CD14-positive monocyte (primary cell): ENCODE measurements around the gene MDP1. TPM values are rescaled to one million over a fixed set of nuclear protein-coding genes. Genes with fewer than 3 reads are reported as not detected.

ENCODE experiments used
- DNase-seq, 3 donors: peaks; one replicate each; pipeline ENCODE4 v3.0.0-alpha.2; 2011 to 2022
- H2AFZ ChIP-seq: 2 replicates; pipeline ENCODE4 v1.6.0; 2012; ENCODE audit warnings: mild to moderate bottlenecking, low read depth, low read length, inconsistent platforms; ENCODE audit not compliant: insufficient read depth, poor library complexity, severe bottlenecking
- H3K27ac ChIP-seq, 2 donors: 1 replicate in 1 of 2; 2 replicates in 1 of 2; pipeline ENCODE4 v1.5.1; 2012 to 2013; ENCODE audit warnings: low read length in 2 of 2, control low read depth in 1 of 2, inconsistent platforms in 1 of 2, low read depth in 1 of 2, mild to moderate bottlenecking in 1 of 2
- H3K27me3 ChIP-seq, 2 donors: one replicate each; pipeline versions ENCODE4 v1.6.0 to v1.6.1; 2011 to 2013; ENCODE audit warnings: low read length in 2 of 2; ENCODE audit not compliant: control insufficient read depth in 2 of 2, insufficient read depth in 2 of 2
- H3K36me3 ChIP-seq, 2 donors: replicated peaks in 1 of 2; 1 replicate in 1 of 2; 2 replicates in 1 of 2; pipeline versions ENCODE4 v1.5.1 to v1.6.1; 2012 to 2013; ENCODE audit warnings: low read length in 2 of 2, control low read depth in 1 of 2, inconsistent platforms in 1 of 2, mild to moderate bottlenecking in 1 of 2; ENCODE audit not compliant: insufficient read depth in 2 of 2, control insufficient read depth in 1 of 2
- H3K4me1 ChIP-seq, 2 donors: 1 replicate in 1 of 2; 2 replicates in 1 of 2; pipeline versions ENCODE4 v1.5.1 to v1.6.1; 2012 to 2013; ENCODE audit warnings: low read length in 2 of 2, control low read depth in 1 of 2, inconsistent platforms in 1 of 2, mild to moderate bottlenecking in 1 of 2, moderate library complexity in 1 of 2; ENCODE audit not compliant: insufficient read depth in 2 of 2, control insufficient read depth in 1 of 2
- H3K4me2 ChIP-seq: replicated peaks from 2 replicates; pipeline ENCODE3; 2012; ENCODE audit warnings: low read length, moderate library complexity, mild to moderate bottlenecking; ENCODE audit not compliant: poor library complexity, severe bottlenecking; ENCODE audit errors: extremely low read depth
- H3K4me3 ChIP-seq, 3 experiments: fragments of 200-600 bp in 1 of 3; sonication (generic) in 1 of 3; replicated peaks in 1 of 3; 1 replicate in 2 of 3; 2 replicates in 1 of 3; pipeline ENCODE4 v1.5.1; 2011 to 2013; ENCODE audit warnings: low read length in 3 of 3, mild to moderate bottlenecking in 3 of 3, control low read depth in 2 of 3, low read depth in 2 of 3, inconsistent platforms in 1 of 3, moderate library complexity in 1 of 3
- H3K79me2 ChIP-seq: 2 replicates; pipeline ENCODE4 v1.6.0; 2012; ENCODE audit warnings: mild to moderate bottlenecking, control low read depth, inconsistent platforms, low read length, moderate library complexity; ENCODE audit not compliant: insufficient read depth
- H3K9ac ChIP-seq: 2 replicates; pipeline ENCODE4 v1.6.0; 2017; ENCODE audit warnings: low read length, mild to moderate bottlenecking; ENCODE audit not compliant: insufficient read depth, poor library complexity, severe bottlenecking
- H3K9me3 ChIP-seq, 2 donors: replicated peaks in 1 of 2; 1 replicate in 1 of 2; 2 replicates in 1 of 2; pipeline versions ENCODE4 v1.5.1 to v1.6.1; 2012 to 2013; ENCODE audit warnings: low read length in 2 of 2, control low read depth in 1 of 2; ENCODE audit not compliant: control insufficient read depth in 1 of 2, insufficient read depth in 1 of 2
- H4K20me1 ChIP-seq: 2 replicates; pipeline ENCODE4 v1.6.0; 2012; ENCODE audit warnings: mild to moderate bottlenecking, low read length, control low read depth, moderate library complexity; ENCODE audit not compliant: insufficient read depth
- H3K27ac Mint-ChIP-seq, 7 donors: one replicate each; pipeline ENCODE4 v1.8.0; 2020; ENCODE audit warnings: mild to moderate bottlenecking in 7 of 7, mixed read lengths in 7 of 7, moderate library complexity in 6 of 7, inconsistent platforms in 2 of 7
- H3K27me3 Mint-ChIP-seq, 3 donors: one replicate each; pipeline ENCODE4 v1.8.0; 2021 to 2022; ENCODE audit warnings: low read depth in 3 of 3, mild to moderate bottlenecking in 3 of 3, mixed read lengths in 3 of 3, moderate library complexity in 3 of 3, inconsistent platforms in 1 of 3
- H3K36me3 Mint-ChIP-seq, 2 donors: one replicate each; pipeline ENCODE4 v1.8.0; 2020; ENCODE audit warnings: mixed read lengths in 2 of 2, inconsistent platforms in 1 of 2, mild to moderate bottlenecking in 1 of 2
- H3K4me1 Mint-ChIP-seq: one replicate; pipeline ENCODE4 v1.8.0; 2020; ENCODE audit warnings: mild to moderate bottlenecking, mixed read lengths
- H3K4me3 Mint-ChIP-seq, 2 donors: one replicate each; pipeline ENCODE4 v1.8.0; 2020; ENCODE audit warnings: mild to moderate bottlenecking in 2 of 2, mixed read lengths in 2 of 2, moderate library complexity in 1 of 2
- H3K9me3 Mint-ChIP-seq, 7 donors: one replicate each; pipeline ENCODE4 v1.8.0; 2020 to 2022; ENCODE audit warnings: mixed read lengths in 7 of 7, mild to moderate bottlenecking in 6 of 7, moderate library complexity in 6 of 7, inconsistent platforms in 2 of 7
- WGBS: methylation state at CpG from one replicate; pipeline ENCODE4 v1.1.5; 2013; ENCODE audit warnings: missing lambda C conversion rate; ENCODE audit not compliant: insufficient coverage; 5-methylcytosine and 5-hydroxymethylcytosine counted together
- intact Hi-C, 2 donors: fragments of 100-400 bp; cut with micrococcal nuclease; formaldehyde crosslinking; loops; one replicate each; pipeline versions ENCODE4 v1.15.0 to v1.15.1; 2023
- polyA plus RNA-seq, 3 donors: library from polyadenylated mRNA; depleted of rRNA in 1 of 3; unstranded in 2 of 3; stranded (reverse) in 1 of 3; fragments of 300-500 nt in 2 of 3; fragments of >200 nt in 1 of 3; fragmentation: Illumina TruSeq in 2 of 3; gene quantifications; 1 replicate in 2 of 3; 2 replicates in 1 of 3; pipeline ENCODE4 v1.2.3, GENCODE V29; 2012 to 2021
- TF ChIP-seq, protein P1 (sequence below): fragments of 200-600 bp; IDR thresholded peaks from one replicate; pipeline ENCODE4 v1.8.0; 2022; ENCODE audit warnings: antibody characterized with exemption, mild to moderate bottlenecking

MDP1 gene
- polyA plus RNA-seq, 3 donors = 17.5 to 49.6 (median 37.5) TPM

DNA sequence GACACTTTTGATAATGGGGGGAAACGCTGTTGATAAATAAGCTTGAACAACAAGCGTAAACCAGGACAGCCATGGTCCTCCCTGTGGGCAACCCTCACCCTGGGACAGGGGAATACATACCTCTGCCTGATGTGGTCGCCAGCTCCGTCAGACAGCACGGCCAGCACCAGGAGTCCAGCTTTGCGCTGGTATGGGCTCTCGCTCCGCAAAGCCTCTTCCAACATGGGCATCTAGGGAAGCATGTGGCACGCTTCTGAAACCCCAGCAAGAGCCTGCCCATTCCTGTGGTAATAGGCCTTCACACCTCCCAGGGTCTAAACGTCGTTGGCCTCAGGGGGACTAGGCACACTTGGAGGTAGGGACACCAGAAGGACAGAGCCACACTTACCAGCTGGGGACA lies 30.1 kb downstream of the MDP1 start:
- no peaks in the 10 kb centered on the region for H3K9me3 ChIP-seq
- H3K9ac ChIP-seq = no peak overlapping the region
- no peaks in the 10 kb centered on the region for H4K20me1 ChIP-seq
- Mint-ChIP-seq H3K9me3 (no peaks in the 10 kb centered on the region), H3K27ac (no peak overlapping the region), H3K4me3 (no peak overlapping the region), H3K36me3 (peaks cover 49 to 68% of the 10 kb centered on the region in 2 donors), H3K4me1 (peaks cover 20% of the 10 kb centered on the region), H3K27me3 (peaks cover 0 to 3% (median 1%) of the 10 kb centered on the region in 3 donors)
- 94% methylated on average over 11 of the region's 11 CpGs for WGBS
- intact Hi-C loops = no loop called here
- no peaks in the 10 kb centered on the region for H3K79me2 ChIP-seq
- H3K4me3 ChIP-seq = no peak overlapping the region
- TF ChIP-seq, protein P1, sequence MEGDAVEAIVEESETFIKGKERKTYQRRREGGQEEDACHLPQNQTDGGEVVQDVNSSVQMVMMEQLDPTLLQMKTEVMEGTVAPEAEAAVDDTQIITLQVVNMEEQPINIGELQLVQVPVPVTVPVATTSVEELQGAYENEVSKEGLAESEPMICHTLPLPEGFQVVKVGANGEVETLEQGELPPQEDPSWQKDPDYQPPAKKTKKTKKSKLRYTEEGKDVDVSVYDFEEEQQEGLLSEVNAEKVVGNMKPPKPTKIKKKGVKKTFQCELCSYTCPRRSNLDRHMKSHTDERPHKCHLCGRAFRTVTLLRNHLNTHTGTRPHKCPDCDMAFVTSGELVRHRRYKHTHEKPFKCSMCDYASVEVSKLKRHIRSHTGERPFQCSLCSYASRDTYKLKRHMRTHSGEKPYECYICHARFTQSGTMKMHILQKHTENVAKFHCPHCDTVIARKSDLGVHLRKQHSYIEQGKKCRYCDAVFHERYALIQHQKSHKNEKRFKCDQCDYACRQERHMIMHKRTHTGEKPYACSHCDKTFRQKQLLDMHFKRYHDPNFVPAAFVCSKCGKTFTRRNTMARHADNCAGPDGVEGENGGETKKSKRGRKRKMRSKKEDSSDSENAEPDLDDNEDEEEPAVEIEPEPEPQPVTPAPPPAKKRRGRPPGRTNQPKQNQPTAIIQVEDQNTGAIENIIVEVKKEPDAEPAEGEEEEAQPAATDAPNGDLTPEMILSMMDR = no peak
- peaks cover 18 to 21% of the 10 kb centered on the region in 2 donors for H3K4me1 ChIP-seq
- H3K36me3 ChIP-seq = peaks cover 26 to 66% of the 10 kb centered on the region in 2 donors
- no peak overlapping the region for H3K4me2 ChIP-seq
- H3K27ac ChIP-seq = no peak overlapping the region
- no peak overlapping the region for H2AFZ ChIP-seq
- H3K27me3 ChIP-seq = no peaks in the 10 kb centered on the region
- no peak for DNase-seq

DNA sequence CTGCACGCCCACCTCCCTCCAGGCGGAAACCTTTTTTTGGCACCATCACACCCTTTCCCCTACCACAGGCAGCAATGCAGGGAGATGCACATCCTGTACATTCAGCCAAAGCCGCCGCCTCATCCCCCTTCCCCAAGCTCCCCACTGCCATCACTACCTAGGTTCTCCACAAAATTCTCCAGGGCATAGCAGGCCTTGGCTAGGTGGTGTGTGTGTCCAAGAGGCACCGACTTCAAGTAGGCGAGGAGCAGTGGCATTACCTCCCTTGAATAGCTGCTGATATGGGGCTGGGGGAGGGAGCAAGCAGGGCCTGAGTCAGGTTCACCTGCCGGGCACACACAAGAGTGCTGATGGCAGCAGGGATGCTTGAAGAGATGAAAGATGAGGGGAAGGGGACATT lies 30.8 kb downstream of the MDP1 start:
- H3K36me3 Mint-ChIP-seq = peaks cover 52 to 69% of the 10 kb centered on the region in 2 donors
- TF ChIP-seq, protein P1 = no peak
- H3K4me2 ChIP-seq = no peak overlapping the region
- H3K9me3 Mint-ChIP-seq = no peaks in the 10 kb centered on the region
- H3K9ac ChIP-seq = no peak overlapping the region
- H4K20me1 ChIP-seq = no peaks in the 10 kb centered on the region
- no peaks in the 10 kb centered on the region for H3K9me3 ChIP-seq
- peaks cover 20% of the 10 kb centered on the region for H3K4me1 Mint-ChIP-seq
- no peak for DNase-seq
- intact Hi-C loops = no loop called here
- H3K27ac ChIP-seq = no peak overlapping the region
- H3K27ac Mint-ChIP-seq = peak overlapping the region in 2 of 7 donors; percentile 38 to 66
- H3K36me3 ChIP-seq = peaks cover 33 to 67% of the 10 kb centered on the region in 2 donors
- peaks cover 18 to 21% of the 10 kb centered on the region in 2 donors for H3K4me1 ChIP-seq
- no peak overlapping the region for H2AFZ ChIP-seq
- H3K27me3 Mint-ChIP-seq = peaks cover 0 to 3% (median 1%) of the 10 kb centered on the region in 3 donors
- H3K79me2 ChIP-seq = no peaks in the 10 kb centered on the region
- H3K4me3 ChIP-seq = no peak overlapping the region
- no peaks in the 10 kb centered on the region for H3K27me3 ChIP-seq
- WGBS = 98% methylated on average over 5 of the region's 7 CpGs
- H3K4me3 Mint-ChIP-seq = no peak overlapping the region
